ENCODE results near the gene NDUFV3. TPM values are rescaled to one million over a fixed set of nuclear protein-coding genes. Genes with fewer than 3 reads are reported as not detected.

NDUFV3 gene
- total and polyA plus RNA-seq, 2 of the 13 experiments (the other 11 are each of a cell fraction or from before 2014, with no cell fraction given) = 14.2 to 29.6 TPM

DNA sequence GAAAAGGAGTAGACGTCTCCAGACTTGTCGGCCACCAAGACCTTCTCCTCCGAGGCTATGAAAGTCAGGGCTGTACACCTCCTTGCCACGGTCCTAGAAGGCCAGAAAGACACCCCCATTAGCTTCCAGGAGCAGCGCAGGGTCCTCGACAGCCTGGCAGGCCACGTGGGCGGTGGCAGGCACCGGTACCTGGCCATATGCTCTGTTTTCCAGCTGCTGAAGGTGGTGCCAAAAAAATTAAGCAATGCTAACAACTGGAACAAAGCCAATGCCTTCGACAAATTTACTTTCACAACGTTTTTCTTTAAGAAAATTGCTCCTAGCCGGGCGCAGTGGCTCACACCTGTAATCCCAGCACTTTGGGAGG lies 29.6 kb upstream of the NDUFV3 start (continued):
- no peak for TF ChIP-seq KAT8 (CRISPR knock-in tag; IDR thresholded peaks at IDR 0.05)
- TF ChIP-seq SP5 (CRISPR knock-in tag; IDR thresholded peaks at IDR 0.05; ENCODE audit: borderline replicate concordance, low read depth) = no peak
- TF ChIP-seq TSC22D2 (CRISPR knock-in tag; IDR thresholded peaks at IDR 0.05; ENCODE audit: borderline replicate concordance) = no peak

DNA sequence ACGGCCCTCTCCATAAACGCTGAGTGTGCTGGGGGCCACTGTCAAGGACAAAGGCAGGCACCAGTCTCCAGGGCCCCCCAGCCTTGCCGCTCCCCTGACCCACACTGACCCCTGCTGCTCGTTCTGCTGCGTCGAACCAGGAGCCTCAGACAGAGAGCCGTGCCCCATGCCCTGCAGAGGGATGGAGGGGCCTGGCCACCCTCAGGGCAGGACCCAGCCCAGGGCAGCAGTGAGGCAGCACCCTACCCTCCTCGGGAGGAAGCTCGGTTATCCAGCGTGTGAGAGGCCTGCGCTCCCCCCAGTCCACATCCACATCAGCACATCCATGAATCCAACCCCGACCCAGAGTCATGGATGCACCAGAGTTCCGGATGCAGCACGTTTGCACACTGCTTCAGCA lies 28.8 kb upstream of the NDUFV3 start:
- no peak overlapping the region for H3K9ac ChIP-seq (ENCODE audit: insufficient read depth, low read depth, low read length)
- in situ Hi-C loops (cut with HindIII; ENCODE audit: extremely low pct_ligation_motif_present, low pct_unique_long_range_greater_than_20kb) = no loop called here
- no peak overlapping the region for H2AFZ ChIP-seq (ENCODE audit: low read length)
- intact Hi-C loops (cut with micrococcal nuclease; ENCODE audit: unreplicated experiment) = loop anchor here (5.0 kb wide), 1 partner anchor 148 kb away; no protein-coding TSS in a partner anchor
- H3K27me3 ChIP-seq (ENCODE audit: control insufficient read depth in 1 of 2, insufficient read depth in 2 of 2, low read length in 2 of 2) = no peaks in the 10 kb centered on the region
- 0 out of 2 replicates have a peak, but pooled peaks cover 2% of the 10 kb centered on the region for H4K20me1 ChIP-seq (ENCODE audit: insufficient read depth, low read length)
- peak; percentile 38 for ATAC-seq
- H3K4me2 ChIP-seq (ENCODE audit: low read depth, low read length) = no peak overlapping the region
- H3K9me3 ChIP-seq (ENCODE audit: low read length) = no peaks in the 10 kb centered on the region
- 88% methylated on average over 5 of the region's 14 CpGs for WGBS (ENCODE audit: low lambda C conversion rate)
- FAIRE-seq = no peak
- CTCF ChIA-PET (ENCODE audit: low intra/inter-chr PET ratio, low total read pairs) = no interaction called here
- H3K4me3 ChIP-seq (replicated peaks in 1 of 3; ENCODE audit: insufficient read depth in 1 of 3, low read depth in 2 of 3, low read length in 3 of 3) = no peak overlapping the region
- POLR2A ChIA-PET = no interaction called here
- H3K79me2 ChIP-seq (ENCODE audit: insufficient read depth, low read length) = peaks cover 52% of the 10 kb centered on the region
- BruUV-seq (replicated peaks) = no TSS peak
- no peak overlapping the region for H3K27ac ChIP-seq (ENCODE audit: extremely low read length, insufficient read depth, low read length)
- H3K4me1 ChIP-seq (ENCODE audit: insufficient read depth, low read length) = no peaks in the 10 kb centered on the region
- H3K36me3 ChIP-seq (replicated peaks in 1 of 2; ENCODE audit: control insufficient read depth in 1 of 2, insufficient read depth in 2 of 2, low read length in 2 of 2) = peaks cover 44 to 79% of the 10 kb centered on the region in 2 experiments
- no peak for DNase-seq (ENCODE audit: low spot score)
- TF ChIP-seq MAFG (CRISPR knock-in tag; IDR thresholded peaks at IDR 0.05) (no peak), ZNF207 (IDR thresholded peaks at IDR 0.05; ENCODE audit: borderline replicate concordance) (no peak), MED1 (CRISPR knock-in tag; IDR thresholded peaks at IDR 0.05) (no peak), KMT2A (CRISPR knock-in tag; IDR thresholded peaks at IDR 0.05) (no peak), ZNF569 (CRISPR knock-in tag; IDR thresholded peaks at IDR 0.05; ENCODE audit: borderline replicate concordance) (no peak), ZNF550 (CRISPR knock-in tag; IDR thresholded peaks at IDR 0.05; ENCODE audit: borderline replicate concordance) (no peak), STAG1 (CRISPR knock-in tag; IDR thresholded peaks at IDR 0.05) (peak; percentile 23; the same call in 1 of the 2 replicates), U2AF2 (IDR thresholded peaks at IDR 0.05; ENCODE audit: low read depth, low read length) (no peak), ZNF274 (CRISPR knock-in tag; IDR thresholded peaks at IDR 0.05) (no peak)
- TF ChIP-seq, protein P1, sequence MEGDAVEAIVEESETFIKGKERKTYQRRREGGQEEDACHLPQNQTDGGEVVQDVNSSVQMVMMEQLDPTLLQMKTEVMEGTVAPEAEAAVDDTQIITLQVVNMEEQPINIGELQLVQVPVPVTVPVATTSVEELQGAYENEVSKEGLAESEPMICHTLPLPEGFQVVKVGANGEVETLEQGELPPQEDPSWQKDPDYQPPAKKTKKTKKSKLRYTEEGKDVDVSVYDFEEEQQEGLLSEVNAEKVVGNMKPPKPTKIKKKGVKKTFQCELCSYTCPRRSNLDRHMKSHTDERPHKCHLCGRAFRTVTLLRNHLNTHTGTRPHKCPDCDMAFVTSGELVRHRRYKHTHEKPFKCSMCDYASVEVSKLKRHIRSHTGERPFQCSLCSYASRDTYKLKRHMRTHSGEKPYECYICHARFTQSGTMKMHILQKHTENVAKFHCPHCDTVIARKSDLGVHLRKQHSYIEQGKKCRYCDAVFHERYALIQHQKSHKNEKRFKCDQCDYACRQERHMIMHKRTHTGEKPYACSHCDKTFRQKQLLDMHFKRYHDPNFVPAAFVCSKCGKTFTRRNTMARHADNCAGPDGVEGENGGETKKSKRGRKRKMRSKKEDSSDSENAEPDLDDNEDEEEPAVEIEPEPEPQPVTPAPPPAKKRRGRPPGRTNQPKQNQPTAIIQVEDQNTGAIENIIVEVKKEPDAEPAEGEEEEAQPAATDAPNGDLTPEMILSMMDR (CRISPR knock-in tag; IDR thresholded peaks at IDR 0.05) = peak; percentile 50
- TF ChIP-seq, protein P2, sequence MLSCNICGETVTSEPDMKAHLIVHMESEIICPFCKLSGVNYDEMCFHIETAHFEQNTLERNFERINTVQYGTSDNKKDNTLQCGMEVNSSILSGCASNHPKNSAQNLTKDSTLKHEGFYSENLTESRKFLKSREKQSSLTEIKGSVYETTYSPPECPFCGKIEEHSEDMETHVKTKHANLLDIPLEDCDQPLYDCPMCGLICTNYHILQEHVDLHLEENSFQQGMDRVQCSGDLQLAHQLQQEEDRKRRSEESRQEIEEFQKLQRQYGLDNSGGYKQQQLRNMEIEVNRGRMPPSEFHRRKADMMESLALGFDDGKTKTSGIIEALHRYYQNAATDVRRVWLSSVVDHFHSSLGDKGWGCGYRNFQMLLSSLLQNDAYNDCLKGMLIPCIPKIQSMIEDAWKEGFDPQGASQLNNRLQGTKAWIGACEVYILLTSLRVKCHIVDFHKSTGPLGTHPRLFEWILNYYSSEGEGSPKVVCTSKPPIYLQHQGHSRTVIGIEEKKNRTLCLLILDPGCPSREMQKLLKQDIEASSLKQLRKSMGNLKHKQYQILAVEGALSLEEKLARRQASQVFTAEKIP (CRISPR knock-in tag; IDR thresholded peaks at IDR 0.05; ENCODE audit: borderline replicate concordance) = no peak
- TF ChIP-seq, protein P3, sequence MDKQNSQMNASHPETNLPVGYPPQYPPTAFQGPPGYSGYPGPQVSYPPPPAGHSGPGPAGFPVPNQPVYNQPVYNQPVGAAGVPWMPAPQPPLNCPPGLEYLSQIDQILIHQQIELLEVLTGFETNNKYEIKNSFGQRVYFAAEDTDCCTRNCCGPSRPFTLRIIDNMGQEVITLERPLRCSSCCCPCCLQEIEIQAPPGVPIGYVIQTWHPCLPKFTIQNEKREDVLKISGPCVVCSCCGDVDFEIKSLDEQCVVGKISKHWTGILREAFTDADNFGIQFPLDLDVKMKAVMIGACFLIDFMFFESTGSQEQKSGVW (CRISPR knock-in tag; IDR thresholded peaks at IDR 0.05; ENCODE audit: borderline replicate concordance) = no peak
